GM13977 (cell line): ENCODE measurements around the gene ITPR2.
A peak's percentile ranks its signal among the peaks of the same experiment; 100 is the strongest.

Source experiments
- DNase-seq: peaks from one replicate; pipeline ENCODE4 v3.0.0; 2012; ENCODE audit warnings: low spot score
- CTCF ChIP-seq: IDR thresholded peaks from 2 replicates; pipeline ENCODE4 v1.5.1; 2012; ENCODE audit warnings: mild to moderate bottlenecking, control low read depth; ENCODE audit not compliant: insufficient read depth; ENCODE audit errors: extremely low read depth, missing control alignments
- in situ Hi-C: fragments of 300-500 bp; cut with MboI; formaldehyde crosslinking; loops from one replicate; pipeline ENCODE4 v1.12.0; 2022; ENCODE audit warnings: low sequenced_read_pairs, low pct_unique_long_range_greater_than_20kb, mixed read lengths, inconsistent platforms; ENCODE audit not compliant: unreplicated experiment

Gene ITPR2

GRCh38 chr12:26666286-26666685 is 166.7 kb downstream of the ITPR2 start:
- no peak for TF ChIP-seq CTCF
- in situ Hi-C loops = no loop called here

DNA sequence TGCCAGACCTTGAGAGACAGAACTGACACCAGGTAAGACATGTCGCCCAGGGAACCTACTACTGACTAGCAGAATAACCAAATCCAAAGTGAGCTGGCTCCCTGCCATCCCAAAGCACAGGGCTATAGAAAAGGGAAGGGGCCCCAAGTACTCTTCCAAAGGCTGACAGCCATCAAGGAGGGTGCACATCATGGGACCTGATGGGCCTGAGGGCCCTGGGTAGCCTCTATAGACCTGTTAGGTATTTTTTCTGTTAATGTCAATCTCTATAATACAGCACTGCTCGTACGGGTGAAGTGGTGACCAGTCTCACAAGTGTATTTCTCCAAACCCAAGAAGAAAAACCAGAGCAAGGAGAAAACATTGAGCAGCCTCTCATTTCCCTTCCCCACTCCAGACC is 171.6 kb downstream of the ITPR2 start:
- DNase-seq = no peak
- in situ Hi-C loops = no loop called here
- TF ChIP-seq CTCF = no peak

More at GRCh38 chr12:26666286-26666685, 166.7 kb downstream of the ITPR2 start:
- no peak for DNase-seq

- in situ Hi-C loops = no loop called here
- TF ChIP-seq CTCF = no peak
- DNase-seq = no peak
Observed at GRCh38 chr12:26659930-26660329, 173.1 kb downstream of the ITPR2 start.

- DNase-seq = no peak
- TF ChIP-seq CTCF = no peak
- in situ Hi-C loops = no loop called here
Observed at GRCh38 chr12:26658991-26659390, 174.0 kb downstream of the ITPR2 start.

DNA sequence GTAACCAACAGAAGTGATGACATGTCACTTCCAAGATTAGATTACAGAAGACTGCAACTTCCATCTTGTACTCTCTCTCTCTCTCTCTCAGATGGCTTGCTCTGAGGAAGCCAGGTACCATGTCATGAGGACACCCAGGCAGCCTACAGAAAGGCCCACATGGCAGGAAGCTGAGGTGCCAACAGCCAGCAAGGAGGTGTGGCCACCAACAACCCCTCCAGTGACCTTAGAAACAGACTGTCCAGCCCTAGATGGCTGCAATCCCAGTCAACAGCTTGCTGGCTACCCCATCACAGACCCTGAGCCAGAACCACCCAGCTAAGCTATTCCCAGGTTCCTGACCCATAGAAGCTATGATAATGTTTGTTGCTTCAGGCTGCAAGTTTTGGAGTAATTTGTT is 178.4 kb downstream of the ITPR2 start:
- no peak for DNase-seq
- TF ChIP-seq CTCF = no peak
- in situ Hi-C loops = no loop called here

- peak; percentile 63 for TF ChIP-seq CTCF
Observed at GRCh38 chr12:26651566-26652188, 181.3 kb downstream of the ITPR2 start.

DNA sequence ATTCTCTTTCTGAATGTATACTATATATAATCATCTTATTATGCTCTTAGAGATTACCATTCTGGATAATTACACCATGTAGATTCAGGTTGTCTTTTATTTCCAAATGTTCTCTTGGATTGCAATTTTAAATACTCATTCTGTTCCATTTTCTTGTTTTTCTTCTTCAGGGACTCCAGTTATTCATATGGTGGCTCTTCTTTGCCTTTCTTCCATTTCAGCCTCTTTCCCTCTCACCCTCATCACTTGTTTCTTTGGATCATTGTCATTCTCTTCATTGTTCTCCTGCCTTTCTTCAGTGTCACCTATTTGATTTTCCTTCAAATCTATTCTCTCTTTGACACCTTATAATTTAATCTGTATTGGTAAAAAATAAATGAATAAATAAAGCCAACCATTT is 182.0 kb downstream of the ITPR2 start:
- TF ChIP-seq CTCF = no peak
- DNase-seq = no peak
- in situ Hi-C loops = no loop called here

More at GRCh38 chr12:26651566-26652188, 181.3 kb downstream of the ITPR2 start:
- DNase-seq = peak; percentile 47
- in situ Hi-C loops = no loop called here
